Activated CD4-positive, CD25-positive, alpha-beta regulatory T cell treated with anti-CD3 and anti-CD28 coated beads, Interleukin-2, amount 50 U/mL, for 24 hours (primary cell): Measurements from ENCODE around the gene DZIP1L.
"Not testable (repeated sequence)": the region's sequence is repeated elsewhere in the genome, so short reads cannot be mapped to it uniquely, and the experiment has no call there.

Source experiments
- ATAC-seq, 2 donors: fragments of 150-1000 bp; cut with Tn5 transposase; one replicate each; pipeline ENCODE4 v1.10.0; 2021; ENCODE audit warnings: mild to moderate bottlenecking in 1 of 2, moderate library complexity in 1 of 2

The DZIP1L gene

DNA sequence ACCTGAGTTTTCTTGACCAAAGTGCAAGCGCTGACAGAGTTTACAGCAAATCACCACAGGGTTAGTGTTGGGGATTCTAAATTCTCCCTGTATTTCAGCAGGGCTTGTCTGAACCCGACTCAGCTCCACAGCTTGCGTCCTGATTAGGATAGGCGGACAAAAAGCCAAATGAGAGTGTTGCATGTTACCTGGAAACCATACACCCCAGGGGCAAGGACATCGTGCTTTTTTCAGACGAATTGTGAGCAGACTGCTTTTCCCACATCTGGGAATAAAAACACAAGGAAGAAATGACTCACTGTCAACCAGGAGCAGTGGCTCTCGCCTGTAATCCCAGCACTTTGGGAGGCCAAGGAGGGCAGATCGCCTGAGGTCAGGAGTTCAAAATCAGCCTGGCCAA is 3.0 kb downstream of the DZIP1L start:
- ATAC-seq = no peak

DNA sequence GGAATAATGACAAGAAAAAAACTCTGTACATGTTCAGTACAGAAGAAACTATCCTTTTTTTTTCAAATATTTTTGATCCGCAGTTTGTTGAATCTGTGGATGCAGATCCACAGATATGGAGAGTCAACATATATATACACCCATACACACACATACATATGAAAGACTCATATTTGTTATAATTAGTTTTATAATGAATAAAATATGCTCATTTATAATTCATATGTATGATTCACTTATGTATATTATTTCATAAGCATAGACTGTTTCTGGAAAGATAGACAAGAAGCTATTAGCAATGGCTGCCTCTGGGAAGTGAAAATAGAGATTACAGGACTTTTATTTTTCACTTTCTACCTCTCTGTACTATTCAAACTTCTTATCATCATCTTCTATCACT is 9.8 kb downstream of the DZIP1L start:
- no peak for ATAC-seq

DNA sequence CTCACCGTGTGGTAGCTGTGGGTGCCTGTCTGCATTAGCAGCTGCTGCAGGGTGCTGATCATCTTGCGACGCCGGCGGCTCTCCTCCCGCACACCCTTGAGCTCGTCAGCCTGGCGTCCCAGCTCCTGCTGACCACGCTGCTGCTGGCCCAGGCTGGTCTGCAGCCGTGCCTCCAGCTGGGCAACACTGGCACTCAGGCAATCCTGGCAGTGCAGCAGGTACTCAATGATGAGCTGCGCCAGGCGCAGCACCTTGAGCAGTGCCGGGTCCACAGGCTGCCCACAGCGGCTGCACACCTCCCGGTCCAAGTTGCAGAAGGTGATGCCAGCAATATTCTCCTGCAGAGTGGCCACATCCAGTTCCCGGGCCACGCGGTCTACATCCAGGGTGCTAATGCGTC is 11.9 kb downstream of the DZIP1L start:
- no peak for ATAC-seq

DNA sequence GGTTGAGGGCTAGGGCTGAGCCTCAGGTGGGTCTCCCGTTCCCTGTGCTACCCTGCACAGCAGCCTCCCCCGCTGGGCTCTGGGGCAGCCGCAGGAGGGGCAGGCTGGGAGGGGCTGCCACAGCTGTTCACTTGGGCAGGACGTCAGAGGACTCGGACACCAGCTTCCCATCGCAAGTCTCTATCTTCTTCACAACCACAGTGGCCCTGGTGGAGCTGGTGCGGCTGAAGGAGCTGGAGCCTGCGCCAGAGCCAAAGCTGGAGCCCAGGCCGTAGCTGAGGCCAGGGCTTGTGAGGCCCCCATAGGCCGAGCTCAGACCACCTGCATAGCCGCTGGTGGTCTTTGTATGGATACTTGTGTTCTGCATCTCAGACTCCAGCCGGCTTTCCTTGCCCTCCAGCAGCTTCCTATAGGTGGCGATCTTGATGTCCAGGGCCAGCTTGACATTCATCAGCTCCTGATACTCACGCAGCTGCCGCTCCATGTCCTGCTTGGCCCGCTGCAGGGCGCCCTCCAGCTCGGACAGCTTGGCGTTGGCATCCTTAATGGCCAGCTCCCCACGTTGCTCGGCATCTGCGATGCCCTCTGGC is 14.0 kb downstream of the DZIP1L start:
- ATAC-seq = not testable (repeated sequence)

DNA sequence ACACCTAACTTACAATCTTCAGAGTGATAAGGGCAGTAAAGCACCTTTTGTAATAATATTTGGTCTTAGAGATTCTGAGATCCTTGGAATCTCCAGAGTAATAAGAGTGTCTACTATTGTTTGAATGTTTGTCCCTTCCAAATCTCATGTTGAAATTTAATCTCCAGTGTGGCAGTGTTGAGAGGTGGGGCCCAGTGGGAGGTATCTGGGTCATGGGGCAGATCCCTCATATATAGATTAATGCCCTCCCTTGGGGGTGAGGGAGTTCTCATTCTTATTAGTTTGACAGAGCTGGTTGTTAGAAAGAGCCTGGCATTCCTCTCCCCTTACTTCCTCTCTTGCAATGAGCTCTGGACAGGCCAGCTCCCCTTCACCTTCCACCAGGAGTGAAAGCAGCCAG is 16.0 kb downstream of the DZIP1L start:
- no peak for ATAC-seq

DNA sequence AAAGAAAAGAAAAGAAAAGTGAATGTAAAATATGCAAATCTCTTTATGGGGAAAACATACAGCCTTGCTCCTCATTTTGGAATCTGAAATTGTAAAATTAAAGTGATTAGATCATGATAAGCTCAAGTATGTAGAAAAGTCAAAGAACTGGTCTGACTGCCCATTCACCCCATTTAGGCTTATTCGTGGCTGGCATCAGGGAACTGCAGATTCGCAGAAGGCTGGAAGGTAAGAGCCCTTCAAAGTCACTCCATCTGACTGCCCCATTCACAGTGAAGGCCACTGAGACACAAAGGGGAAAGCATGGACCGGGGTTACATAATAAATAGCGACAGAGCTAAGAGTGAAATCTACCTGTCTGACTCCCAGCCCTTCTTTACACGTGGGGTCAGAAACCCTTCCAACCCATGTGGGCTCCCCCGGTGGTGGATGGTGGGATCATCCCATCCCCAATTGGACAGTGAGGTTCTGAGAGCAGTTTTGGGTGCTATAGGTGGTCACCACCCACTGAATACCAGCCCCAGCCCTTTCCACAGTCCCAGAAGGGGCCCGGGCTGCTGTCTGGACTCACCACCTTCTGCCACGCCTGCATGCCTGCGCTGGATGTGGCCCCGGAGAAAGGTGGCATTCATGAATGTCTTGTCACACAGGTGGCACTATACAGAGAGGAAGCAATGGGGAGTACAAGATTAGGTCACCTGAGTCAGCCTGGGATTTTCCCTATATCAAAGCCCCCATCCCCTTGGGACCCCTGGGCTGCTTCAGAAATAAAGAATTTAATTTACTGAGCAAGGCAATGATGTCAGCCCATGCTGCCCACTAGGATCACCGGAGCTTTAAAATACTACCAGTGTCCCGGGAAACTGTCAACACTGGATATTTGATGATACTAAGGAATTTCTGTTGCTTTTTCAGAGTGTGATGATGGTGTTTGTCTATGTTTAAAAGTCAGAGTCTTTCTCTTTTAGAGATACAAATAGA is 17.9 kb downstream of the DZIP1L start:
- no peak for ATAC-seq

DNA sequence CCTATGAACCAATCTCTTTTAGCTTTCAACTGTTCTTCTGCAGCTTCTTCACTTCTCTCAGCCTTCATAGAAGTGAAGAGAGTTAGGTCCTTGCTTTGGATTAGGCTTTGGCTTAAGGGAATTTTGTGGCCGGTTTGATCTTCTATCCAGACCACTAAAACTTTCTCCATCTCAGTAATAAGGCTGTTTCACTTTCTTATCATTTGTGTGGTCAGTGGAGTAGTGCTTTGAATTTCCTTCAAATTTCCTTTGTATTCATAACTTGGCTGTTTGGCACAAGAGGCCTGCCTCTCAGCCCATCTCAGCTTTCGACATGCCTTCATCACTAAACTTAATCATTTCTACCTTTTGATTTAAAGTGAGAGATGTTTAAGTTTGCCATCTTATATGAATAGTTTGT is 21.7 kb downstream of the DZIP1L start:
- no peak for ATAC-seq

DNA sequence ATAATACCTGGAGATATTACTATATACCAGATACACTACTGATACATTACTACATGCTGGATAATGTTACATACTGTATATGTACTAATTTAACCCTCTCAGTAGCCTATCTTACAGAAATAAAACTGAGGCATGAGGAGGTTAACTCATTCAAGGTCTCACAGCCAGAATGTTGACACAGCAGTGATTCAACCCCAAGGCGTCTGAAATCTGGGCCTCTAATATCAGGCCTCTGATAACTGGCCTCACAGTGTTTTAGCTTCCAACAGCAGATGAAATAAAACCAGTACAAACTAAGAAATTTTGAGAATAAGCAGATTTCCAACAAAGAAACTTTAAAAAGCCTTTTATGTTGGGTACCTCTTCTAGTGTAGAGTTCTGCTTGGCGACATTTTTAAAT is 23.4 kb downstream of the DZIP1L start:
- no peak for ATAC-seq

DNA sequence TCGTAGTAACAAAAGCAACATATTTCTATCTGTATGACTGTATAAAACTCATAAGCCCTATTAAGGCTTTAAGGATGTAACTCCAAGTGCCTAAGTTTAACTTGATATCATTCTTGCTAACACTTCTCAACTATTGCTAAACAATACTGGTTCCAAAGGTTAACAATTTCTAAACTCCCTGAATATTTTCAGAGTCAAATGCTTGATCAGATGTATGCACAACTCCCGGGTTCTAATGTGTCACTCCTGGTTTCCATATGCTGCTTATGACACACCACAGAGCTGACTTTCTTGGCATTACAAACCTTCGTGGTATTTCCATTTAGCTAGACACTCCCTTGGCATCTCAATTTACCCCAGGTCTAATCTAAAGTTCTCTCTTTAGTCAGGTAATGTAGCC is 26.3 kb downstream of the DZIP1L start:
- no peak for ATAC-seq

DNA sequence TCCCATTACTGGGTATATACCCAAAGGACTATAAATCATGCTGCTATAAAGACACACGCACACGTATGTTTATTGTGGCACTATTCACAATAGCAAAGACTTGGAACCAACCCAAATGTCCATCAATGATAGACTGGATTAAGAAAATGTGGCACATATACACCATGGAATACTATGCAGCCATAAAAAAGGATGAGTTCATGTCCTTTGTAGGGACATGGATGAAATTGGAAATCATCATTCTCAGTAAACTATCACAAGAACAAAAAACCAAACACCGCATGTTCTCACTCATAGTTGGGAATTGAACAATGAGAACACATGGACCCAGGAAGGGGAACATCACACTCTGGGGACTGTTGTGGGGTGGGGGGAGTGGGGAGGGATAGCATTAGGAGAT is 29.7 kb downstream of the DZIP1L start:
- not testable (repeated sequence) for ATAC-seq

DNA sequence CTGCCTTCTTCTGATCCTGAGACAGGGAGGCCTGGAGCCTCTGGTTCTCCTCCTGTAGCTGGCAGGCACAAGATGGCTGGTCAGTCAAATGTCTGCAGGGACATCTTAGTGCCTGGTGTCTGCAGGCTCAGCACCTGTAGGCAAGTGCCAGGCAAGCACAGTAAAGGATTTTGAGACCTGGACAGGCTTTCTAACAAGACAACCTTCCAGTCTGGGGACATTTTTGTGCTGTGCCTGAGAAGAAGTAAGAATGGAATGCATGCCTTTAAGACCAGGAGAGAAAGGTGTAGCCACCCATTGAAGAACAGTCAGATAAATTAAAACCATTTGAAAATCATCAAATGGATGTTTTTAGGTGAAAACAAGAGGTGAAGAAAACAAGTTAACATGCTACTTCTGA is 31.2 kb downstream of the DZIP1L start:
- ATAC-seq = no peak

DNA sequence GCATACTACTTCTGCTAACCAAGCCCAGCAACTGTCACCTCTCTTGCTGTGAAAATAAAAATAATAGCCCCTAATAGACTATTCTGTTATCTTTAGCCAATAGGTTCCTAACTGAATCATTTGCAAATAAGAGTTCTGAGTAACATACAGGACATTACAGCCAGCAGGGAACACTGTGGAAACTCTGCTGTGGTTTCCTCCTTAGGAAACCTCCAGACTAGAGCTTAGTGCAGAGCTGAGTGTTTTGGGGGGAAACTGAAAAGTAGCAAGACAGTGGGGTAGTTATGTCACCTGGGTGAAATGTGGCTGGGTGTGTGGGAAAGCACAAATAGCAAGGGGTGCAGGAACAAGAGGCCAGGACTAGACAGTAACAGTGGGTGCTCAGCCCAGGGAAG is 32.4 kb downstream of the DZIP1L start:
- ATAC-seq = no peak

DNA sequence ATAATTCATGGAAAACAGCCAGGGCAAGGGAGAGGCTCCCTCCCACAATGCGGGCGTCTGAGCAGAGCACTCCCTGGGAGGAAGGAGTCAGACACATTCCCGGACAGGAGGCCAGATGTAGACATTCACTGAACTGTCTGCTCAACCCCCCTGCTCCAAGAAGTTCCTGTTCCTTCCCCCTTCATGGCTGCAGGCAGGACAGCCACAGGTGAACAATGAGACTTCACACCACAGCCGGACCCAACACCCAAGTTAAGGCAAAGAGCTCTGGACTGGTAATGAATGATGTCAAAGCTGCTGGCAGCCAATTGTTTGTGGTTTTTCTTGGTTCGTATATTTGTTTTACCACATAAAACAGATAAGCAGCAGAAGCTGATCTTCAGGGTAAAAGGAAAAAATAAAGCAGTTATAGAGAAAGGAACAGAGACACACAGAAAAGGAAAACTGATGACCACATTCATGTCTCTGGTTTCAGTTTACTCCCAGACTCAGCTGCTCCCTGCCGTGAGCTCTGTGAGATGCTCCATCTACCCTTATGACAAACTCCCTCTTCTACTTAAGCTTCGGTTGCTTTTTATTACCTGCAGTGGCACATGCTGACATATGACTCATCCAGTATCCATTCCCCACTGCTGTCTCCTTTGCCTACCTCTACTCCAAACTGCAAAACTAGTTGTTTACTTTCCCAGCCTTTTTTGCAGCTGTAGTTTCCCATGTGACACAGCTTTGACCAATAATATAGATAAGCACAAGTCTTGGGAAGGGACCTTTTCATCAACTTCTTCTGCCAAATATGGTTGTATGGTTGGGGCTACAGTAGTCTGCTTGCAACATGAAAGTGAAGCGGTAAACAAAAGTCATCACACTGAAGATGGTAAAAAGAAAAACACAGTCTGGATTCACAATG is 33.1 kb downstream of the DZIP1L start:
- ATAC-seq = peak; percentile 42 to 59

DNA sequence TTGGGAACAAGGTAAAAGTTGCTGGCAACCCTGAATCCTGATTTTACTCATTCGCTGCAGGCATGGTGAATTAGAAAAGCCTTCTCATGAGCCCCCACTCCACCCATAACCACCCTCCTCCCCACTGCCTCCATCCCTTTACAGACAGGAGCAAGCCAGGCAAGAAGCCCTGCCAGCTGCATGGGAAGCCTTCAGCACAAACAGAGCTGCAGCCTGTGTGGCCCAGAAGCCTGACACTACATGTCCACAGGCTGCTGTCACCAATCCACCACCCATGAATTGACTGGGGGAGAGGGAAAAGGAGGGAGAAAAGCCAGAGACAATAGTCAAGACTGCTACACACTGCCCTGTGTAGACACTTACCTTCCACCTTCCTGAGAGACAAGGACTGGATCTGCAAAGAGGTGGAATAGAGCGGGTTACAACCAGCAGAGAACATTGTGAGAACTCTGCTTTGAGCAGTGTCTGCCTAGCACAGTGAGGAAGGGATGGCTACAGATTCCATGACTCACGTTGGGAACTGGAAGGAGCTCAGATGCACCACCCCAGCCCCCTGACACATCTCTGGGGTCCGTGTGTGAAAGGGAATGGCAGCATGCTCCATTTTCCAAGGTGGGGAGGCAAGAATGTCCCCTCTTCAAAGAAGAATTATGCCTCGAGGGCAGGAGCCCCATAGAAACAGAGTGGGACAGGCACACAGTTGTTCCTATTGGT is 33.9 kb downstream of the DZIP1L start:
- ATAC-seq = no peak

DNA sequence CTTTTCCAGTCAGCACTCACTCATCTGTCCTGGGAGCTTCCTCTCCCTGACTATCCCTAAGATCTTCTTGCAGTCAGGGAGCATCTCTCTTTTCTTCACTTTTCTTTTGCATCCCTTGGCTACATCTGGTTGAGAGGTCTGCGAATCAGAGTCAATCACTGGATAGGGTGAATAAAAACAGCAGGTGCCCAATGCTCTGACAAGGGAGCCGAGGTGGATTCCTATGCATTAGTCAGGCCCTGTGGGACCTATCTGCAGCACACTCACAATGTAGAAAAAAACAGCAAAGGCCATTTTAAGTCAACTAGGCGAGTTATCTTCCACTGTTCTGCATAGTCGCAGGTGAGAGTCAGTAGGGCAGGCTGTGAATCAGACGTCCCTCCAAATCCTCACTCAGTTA is 35.5 kb downstream of the DZIP1L start:
- ATAC-seq = no peak

DNA sequence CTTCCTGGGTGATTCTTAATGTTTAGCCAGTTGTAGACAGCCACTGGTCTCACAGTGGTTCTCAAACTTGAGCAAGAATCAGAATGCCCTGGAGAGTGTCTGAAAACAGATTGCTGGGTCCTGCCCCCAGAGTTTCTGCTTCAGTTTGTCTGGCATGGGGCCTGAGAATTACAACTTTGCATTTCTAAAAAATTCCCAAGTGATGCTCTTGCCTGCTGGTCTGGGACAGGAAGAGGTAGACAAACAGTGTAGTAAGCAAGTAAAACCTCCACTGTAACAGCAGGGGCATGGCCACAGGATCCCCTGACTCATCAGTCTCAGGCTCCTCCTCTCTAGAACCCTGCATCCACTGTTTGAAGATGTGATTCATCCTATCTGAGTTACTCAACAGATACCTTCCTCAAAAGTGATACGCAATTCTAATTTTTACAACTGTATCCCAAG is 36.5 kb downstream of the DZIP1L start:
- ATAC-seq = no peak

DNA sequence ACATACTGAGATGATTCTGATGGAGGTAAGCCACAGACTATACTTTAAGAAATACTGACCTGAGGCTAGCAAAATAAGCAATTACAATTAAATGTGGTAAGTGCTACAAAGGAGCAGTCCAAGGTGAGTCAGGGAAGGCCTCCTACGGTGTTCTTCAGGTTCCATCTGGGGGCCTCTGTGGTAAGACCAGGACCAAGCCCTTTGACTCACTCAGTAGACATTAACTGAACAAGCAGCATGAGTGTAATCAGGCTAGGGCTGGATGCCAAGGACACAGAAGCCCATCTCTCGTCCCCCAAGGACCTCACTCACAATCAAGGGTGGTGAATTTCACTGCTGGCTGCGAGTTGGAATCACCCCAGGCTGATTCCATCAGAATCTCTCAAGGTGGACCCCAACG is 37.3 kb downstream of the DZIP1L start:
- ATAC-seq = no peak

DNA sequence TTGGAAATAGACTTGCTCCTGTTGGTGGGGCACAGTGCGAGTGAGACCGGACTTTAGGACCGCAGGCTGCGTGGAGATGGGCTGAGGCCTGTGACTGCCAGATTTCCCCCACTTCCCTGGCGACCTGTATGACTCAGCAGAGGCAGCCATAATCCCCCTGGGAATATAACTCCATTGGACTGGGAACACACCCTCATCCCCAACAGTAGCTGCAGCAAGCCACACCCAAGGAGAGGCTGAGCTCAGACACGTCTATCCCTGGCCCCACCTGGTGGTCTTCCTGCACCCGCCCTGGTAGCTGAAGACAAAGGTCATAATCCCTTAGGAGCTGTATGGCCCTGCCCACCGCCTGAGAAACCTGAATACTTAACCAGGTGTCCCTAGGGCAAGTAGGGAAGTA is 42.6 kb downstream of the DZIP1L start:
- no peak for ATAC-seq

DNA sequence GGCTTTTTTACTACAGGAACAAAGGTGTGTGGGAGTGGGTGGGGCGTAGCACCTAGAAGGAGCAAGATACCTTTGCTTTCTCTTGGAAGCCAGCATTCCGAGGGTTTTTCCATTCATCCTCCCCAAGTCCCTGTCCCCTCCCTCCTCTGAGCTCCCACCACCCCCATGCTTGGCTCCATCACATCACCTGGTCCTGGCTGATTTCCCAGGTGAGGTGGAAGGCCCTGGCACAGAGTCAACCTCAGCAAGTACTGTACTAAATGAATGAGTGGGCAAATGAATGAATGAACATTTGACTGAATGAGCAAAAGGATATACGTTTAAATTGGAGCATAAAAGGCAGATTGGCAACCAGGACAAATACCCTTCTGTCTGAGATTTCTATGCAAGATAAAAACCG is 45.4 kb downstream of the DZIP1L start:
- ATAC-seq = no peak

DNA sequence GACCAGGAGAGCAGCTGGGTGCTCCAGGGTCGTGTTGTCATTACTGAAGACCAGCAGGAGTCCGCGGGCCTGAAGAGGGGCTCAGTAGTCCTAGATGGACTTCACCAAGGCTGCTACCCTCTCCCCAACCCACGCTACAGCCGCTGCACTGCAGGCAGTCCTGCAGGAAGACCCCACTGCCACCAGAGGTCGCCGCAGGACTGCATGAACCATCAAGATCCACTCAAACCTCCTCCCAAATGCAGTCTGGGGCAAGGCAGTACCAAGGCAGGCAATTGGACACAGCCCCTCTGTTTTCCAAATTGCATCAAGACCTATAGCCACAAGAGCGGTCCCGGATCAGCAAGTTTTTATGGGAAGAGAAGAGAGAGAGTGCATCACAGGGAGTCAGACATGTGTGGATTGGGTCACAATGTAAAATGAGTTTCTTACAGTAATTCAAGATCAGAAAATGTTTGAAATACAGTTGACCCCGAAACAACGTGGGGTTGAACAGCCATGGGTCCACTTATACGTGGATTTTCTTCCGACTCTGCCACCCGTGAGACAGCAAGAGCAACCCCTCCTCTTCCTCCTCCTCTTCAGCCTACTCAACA is 46.7 kb downstream of the DZIP1L start:
- peak; percentile 39 to 62 for ATAC-seq

DNA sequence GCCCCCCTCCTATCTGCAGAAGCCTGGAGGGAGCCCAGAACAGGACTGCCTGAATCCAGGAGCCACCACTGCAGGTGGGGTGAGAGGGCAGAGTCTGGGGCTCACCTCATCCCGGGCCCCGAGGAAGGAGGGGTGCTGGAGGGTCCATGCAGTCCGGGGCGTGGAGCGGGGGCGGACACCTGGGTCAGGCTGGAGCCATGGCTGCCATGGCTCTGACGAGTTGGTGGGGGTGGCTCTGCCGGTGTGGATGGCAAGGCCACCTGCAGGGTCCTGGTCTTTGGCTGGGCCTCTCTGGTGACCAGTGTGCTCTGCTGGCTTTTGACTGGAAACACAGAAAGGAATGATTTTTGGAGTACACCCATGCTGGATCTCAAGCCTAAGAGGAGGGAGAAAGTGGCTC is 47.4 kb downstream of the DZIP1L start:
- ATAC-seq = no peak

DNA sequence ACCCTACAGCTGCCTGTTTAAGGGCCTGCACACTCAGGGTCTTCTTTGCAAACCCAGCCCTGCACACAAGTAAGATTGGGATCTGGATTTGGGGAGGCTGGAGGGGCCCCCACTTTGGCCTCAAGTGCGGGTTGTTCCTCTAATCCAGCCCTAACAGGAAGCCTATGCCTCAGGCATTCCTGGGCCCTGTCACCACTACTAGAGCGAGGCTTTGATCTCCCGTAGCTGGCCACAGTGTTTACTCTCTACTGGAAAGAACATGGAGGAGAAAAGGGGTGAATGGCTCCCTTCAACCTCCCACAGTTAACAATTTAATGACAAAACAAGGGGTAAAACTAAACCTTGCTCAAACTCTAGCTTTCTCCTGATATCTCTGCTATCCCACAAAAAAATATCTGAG is 48.4 kb downstream of the DZIP1L start:
- ATAC-seq = no peak
